Fibroblast of villous mesenchyme (primary cell): ENCODE data around the gene STRN4. TPM values are rescaled to one million over a fixed set of nuclear protein-coding genes. Genes with fewer than 3 reads are reported as not detected.

ENCODE experiments used
- DNase-seq: peaks from one replicate; pipeline ENCODE4 v3.0.0-alpha.2; 2010; ENCODE audit warnings: low read depth
- H3K4me3 ChIP-seq: 2 replicates; pipeline ENCODE4 v1.5.1; 2011; ENCODE audit warnings: low read depth, mild to moderate bottlenecking, low read length
- CTCF ChIP-seq: IDR thresholded peaks from 2 replicates; pipeline ENCODE4 v1.5.1; 2012; ENCODE audit warnings: low read depth, mild to moderate bottlenecking, low read length; ENCODE audit not compliant: insufficient read depth
- total RNA-seq: library from RNA; depleted of rRNA; stranded (reverse); fragments of >200 nt; gene quantifications from 2 replicates; pipeline ENCODE4 v1.2.3, GENCODE V29; 2012

The STRN4 gene
- total RNA-seq, 1 donor = 66.5 TPM

DNA sequence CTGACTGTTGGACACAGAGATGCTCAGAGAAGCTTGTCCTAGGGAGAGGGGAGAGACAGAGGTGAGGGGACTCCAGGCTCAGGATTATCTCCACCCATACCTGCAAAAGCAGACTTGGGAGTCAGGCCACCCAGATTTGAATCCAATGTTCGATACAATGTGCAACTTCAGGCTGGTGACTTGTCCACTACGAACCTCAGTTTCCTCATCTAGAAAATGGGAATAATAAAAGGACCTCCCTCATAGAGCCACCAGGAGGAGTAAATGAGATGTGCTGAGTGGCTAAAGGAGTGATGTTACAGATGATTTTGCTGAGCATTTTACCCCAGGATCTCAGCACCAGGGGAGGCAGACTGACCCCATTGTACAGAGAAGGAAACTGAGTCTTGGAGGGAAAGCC, 54.3 kb downstream of the STRN4 start:
- H3K4me3 ChIP-seq = no peak overlapping the region
- no peak for DNase-seq
- no peak for TF ChIP-seq CTCF

- no peak overlapping the region for H3K4me3 ChIP-seq
- TF ChIP-seq CTCF = no peak
- no peak for DNase-seq
Measured at GRCh38 chr19:46691104-46691503, 55.1 kb downstream of the STRN4 start.

DNA sequence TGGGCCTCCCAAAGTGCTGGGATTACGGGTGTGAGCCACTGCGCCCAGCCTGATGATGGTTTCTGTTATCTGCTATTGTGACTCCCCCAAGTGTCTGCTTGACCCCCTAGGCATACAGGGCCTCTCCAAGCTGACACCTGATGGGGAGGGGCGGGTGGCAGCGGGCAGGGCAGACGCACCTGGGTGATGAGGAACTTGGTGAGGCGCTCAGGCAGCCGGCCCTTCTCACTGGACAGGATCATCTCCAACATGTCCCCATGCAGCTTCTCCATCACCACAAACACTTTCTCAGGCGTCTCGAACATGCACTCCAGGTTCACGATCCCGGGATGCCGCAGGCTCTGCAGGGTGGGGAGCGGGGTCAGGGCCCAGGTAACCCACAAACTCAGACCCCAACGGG, 56.9 kb downstream of the STRN4 start:
- no peak overlapping the region for H3K4me3 ChIP-seq
- no peak for DNase-seq
- TF ChIP-seq CTCF = no peak

GRCh38 chr19:46687438-46688145, 58.7 kb downstream of the STRN4 start:
- DNase-seq = no peak
- no peak overlapping the region for H3K4me3 ChIP-seq
- TF ChIP-seq CTCF = no peak

DNA sequence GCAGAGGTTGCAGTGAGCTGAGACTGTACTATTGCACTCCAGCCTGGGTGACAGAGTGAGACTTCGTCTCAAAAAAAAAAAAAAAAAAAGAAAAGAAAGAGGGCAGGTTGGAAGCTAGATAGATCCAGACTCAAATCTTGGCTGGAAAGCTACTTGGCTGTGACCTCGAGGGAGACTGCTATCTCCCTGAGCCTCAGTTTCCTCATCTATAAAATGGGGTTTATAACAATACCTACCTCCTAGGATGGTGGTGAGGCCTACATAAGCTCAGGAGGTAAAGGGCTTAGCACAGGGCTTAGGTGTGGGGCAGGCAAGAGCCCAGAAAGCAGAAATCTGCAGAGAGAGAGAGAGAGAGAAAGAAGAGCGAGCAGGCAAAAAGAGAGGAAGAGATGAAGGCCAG, 61.1 kb downstream of the STRN4 start:
- no peak for TF ChIP-seq CTCF
- no peak overlapping the region for H3K4me3 ChIP-seq
- no peak for DNase-seq

GRCh38 chr19:46678110-46678732, 68.0 kb downstream of the STRN4 start:
- no peak for TF ChIP-seq CTCF
- no peak for DNase-seq
- H3K4me3 ChIP-seq = no peak overlapping the region
